IMR-90 (cell line): ENCODE measurements around the gene RFX6.

Experiments
- CEBPB ChIP-seq: IDR thresholded peaks from 2 replicates; pipeline ENCODE4 v1.6.1; 2012; ENCODE audit warnings: low read depth, low read length, improper control_type of control experiment
- CTCF ChIP-seq: conservative IDR thresholded peaks from 2 replicates; pipeline ENCODE4 v1.5.1; 2012; ENCODE audit warnings: mild to moderate bottlenecking, low read depth, low read length, improper control_type of control experiment
- FOS ChIP-seq: fragments of 150-350 bp; IDR thresholded peaks from 2 replicates; pipeline ENCODE4 v1.6.1; 2016; ENCODE audit warnings: low read depth, low read length
- MAFK ChIP-seq: IDR thresholded peaks from 2 replicates; pipeline ENCODE4 v1.6.1; 2012; ENCODE audit warnings: low read depth, low read length, improper control_type of control experiment
- MAZ ChIP-seq: IDR thresholded peaks from 2 replicates; pipeline ENCODE4 v1.6.1; 2012; ENCODE audit warnings: low read depth, mild to moderate bottlenecking, low read length, improper control_type of control experiment, moderate library complexity, borderline replicate concordance
- NFE2L2 ChIP-seq: fragments of 150-350 bp; IDR thresholded peaks from 2 replicates; pipeline ENCODE4 v1.6.1; 2016; ENCODE audit warnings: low read depth, mild to moderate bottlenecking, low read length
- POLR2A ChIP-seq: IDR thresholded peaks from 2 replicates; pipeline ENCODE4 v1.6.1; 2012; ENCODE audit warnings: mild to moderate bottlenecking, low read depth, low read length
- RAD21 ChIP-seq: IDR thresholded peaks from 2 replicates; pipeline ENCODE4 v1.6.1; 2012; ENCODE audit warnings: low read length, improper control_type of control experiment
- RFX5 ChIP-seq: IDR thresholded peaks from 2 replicates; pipeline ENCODE4 v1.8.0; 2012; ENCODE audit warnings: low read depth, mild to moderate bottlenecking, low read length, moderate library complexity
- TF ChIP-seq, protein P1 (sequence below): fragments of 150-350 bp; IDR thresholded peaks from 2 replicates; pipeline ENCODE4 v1.6.1; 2016; ENCODE audit warnings: low read depth, mild to moderate bottlenecking, low read length, moderate library complexity, borderline replicate concordance

DNA sequence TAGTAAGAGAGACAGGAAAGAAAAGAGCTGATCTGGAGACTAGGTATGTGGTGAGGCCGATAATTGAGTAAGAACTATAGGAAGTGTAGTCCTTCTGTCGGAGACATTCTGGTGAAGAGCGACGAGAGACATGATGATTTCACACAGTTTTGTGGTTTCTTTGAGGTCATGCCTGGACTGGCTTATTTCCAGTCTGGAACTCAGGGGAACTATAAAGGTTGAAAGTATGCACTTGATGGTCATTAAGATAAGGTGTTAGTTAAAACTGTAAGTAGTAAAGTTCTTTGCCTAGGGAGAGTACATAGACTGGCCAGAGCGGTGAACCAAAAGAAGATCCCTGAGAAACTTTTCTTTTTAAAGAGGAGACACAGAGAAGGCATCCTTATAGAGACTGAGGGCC, 68.8 kb downstream of the RFX6 start:
- TF ChIP-seq MAZ, result no peak
- no peak for TF ChIP-seq CTCF
- TF ChIP-seq RAD21, result no peak
- TF ChIP-seq CEBPB, result no peak
- TF ChIP-seq POLR2A, result no peak
- no peak for TF ChIP-seq RFX5
- TF ChIP-seq NFE2L2, result no peak
- TF ChIP-seq, protein P1, sequence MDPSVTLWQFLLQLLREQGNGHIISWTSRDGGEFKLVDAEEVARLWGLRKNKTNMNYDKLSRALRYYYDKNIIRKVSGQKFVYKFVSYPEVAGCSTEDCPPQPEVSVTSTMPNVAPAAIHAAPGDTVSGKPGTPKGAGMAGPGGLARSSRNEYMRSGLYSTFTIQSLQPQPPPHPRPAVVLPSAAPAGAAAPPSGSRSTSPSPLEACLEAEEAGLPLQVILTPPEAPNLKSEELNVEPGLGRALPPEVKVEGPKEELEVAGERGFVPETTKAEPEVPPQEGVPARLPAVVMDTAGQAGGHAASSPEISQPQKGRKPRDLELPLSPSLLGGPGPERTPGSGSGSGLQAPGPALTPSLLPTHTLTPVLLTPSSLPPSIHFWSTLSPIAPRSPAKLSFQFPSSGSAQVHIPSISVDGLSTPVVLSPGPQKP, result no peak
- TF ChIP-seq MAFK, result no peak
- no peak for TF ChIP-seq FOS
